Measurements from ENCODE around the gene PTPRM.

Gene PTPRM

GRCh38 chr18:8011361-8011760 is 444.2 kb downstream of the PTPRM start:
- H3K9me2 ChIP-seq (replicated peaks; ENCODE audit: insufficient read depth, low read length) = no peaks in the 10 kb centered on the region
- no peaks in the 10 kb centered on the region for H4K20me1 ChIP-seq (ENCODE audit: low read depth, low read length)
- no peak overlapping the region for H3K4me2 ChIP-seq (ENCODE audit: low read depth, low read length, poor library complexity, severe bottlenecking)
- H2AFZ ChIP-seq (ENCODE audit: low read depth, low read length, severe bottlenecking) = no peak overlapping the region
- H3F3A ChIP-seq (ENCODE audit: insufficient read depth) = no peaks in the 10 kb centered on the region
- H3K27ac ChIP-seq (ENCODE audit: low read depth, low read length) = no peak overlapping the region
- no peak overlapping the region for H3K4me3 ChIP-seq (ENCODE audit: insufficient read depth, low read length, poor library complexity, severe bottlenecking)
- H3K36me3 ChIP-seq (ENCODE audit: low read length) = no peaks in the 10 kb centered on the region
- no peaks in the 10 kb centered on the region for H3K79me2 ChIP-seq (ENCODE audit: insufficient read depth, low read length)
- no peak for TF ChIP-seq EZH2phosphoT487 (conservative IDR thresholded peaks at IDR 0.05; ENCODE audit: low read length)
- TF ChIP-seq CTCF (IDR thresholded peaks at IDR 0.05; ENCODE audit: insufficient read depth, low read length, poor library complexity, severe bottlenecking) = no peak
- no peak overlapping the region for H3K9ac ChIP-seq (ENCODE audit: low read length)
- no peaks in the 10 kb centered on the region for H3K27me3 ChIP-seq (ENCODE audit: low read length)
- H3K9me3 ChIP-seq (ENCODE audit: insufficient read depth, low read length) = no peaks in the 10 kb centered on the region

GRCh38 chr18:8011906-8012305 is 444.8 kb downstream of the PTPRM start:
- Histone ChIP-seq H3K27me3 (ENCODE audit: low read length) (no peaks in the 10 kb centered on the region), H2AFZ (ENCODE audit: low read depth, low read length, severe bottlenecking) (no peak overlapping the region), H3K4me2 (ENCODE audit: low read depth, low read length, poor library complexity, severe bottlenecking) (no peak overlapping the region), H3K9ac (ENCODE audit: low read length) (no peak overlapping the region), H3F3A (ENCODE audit: insufficient read depth) (no peaks in the 10 kb centered on the region), H3K9me3 (ENCODE audit: insufficient read depth, low read length) (no peaks in the 10 kb centered on the region), H3K4me3 (ENCODE audit: insufficient read depth, low read length, poor library complexity, severe bottlenecking) (no peak overlapping the region), H4K20me1 (ENCODE audit: low read depth, low read length) (no peaks in the 10 kb centered on the region), H3K9me2 (replicated peaks; ENCODE audit: insufficient read depth, low read length) (no peaks in the 10 kb centered on the region), H3K36me3 (ENCODE audit: low read length) (no peaks in the 10 kb centered on the region), H3K27ac (ENCODE audit: low read depth, low read length) (no peak overlapping the region), H3K79me2 (ENCODE audit: insufficient read depth, low read length) (no peaks in the 10 kb centered on the region)
- TF ChIP-seq CTCF (IDR thresholded peaks at IDR 0.05; ENCODE audit: insufficient read depth, low read length, poor library complexity, severe bottlenecking) (no peak), EZH2phosphoT487 (conservative IDR thresholded peaks at IDR 0.05; ENCODE audit: low read length) (no peak)

- Histone ChIP-seq H3K79me2 (ENCODE audit: insufficient read depth, low read length) (no peaks in the 10 kb centered on the region), H3K9me3 (ENCODE audit: insufficient read depth, low read length) (no peaks in the 10 kb centered on the region), H3K4me3 (ENCODE audit: insufficient read depth, low read length, poor library complexity, severe bottlenecking) (no peak overlapping the region), H3K27ac (ENCODE audit: low read depth, low read length) (no peak overlapping the region), H2AFZ (ENCODE audit: low read depth, low read length, severe bottlenecking) (no peak overlapping the region), H3F3A (ENCODE audit: insufficient read depth) (no peaks in the 10 kb centered on the region), H4K20me1 (ENCODE audit: low read depth, low read length) (no peaks in the 10 kb centered on the region), H3K9ac (ENCODE audit: low read length) (no peak overlapping the region), H3K9me2 (replicated peaks; ENCODE audit: insufficient read depth, low read length) (no peaks in the 10 kb centered on the region), H3K27me3 (ENCODE audit: low read length) (no peaks in the 10 kb centered on the region), H3K36me3 (ENCODE audit: low read length) (no peaks in the 10 kb centered on the region), H3K4me2 (ENCODE audit: low read depth, low read length, poor library complexity, severe bottlenecking) (no peak overlapping the region)
- no peak for TF ChIP-seq CTCF (IDR thresholded peaks at IDR 0.05; ENCODE audit: insufficient read depth, low read length, poor library complexity, severe bottlenecking)
- no peak for TF ChIP-seq EZH2phosphoT487 (conservative IDR thresholded peaks at IDR 0.05; ENCODE audit: low read length)
Measured at GRCh38 chr18:8018701-8019331, 451.7 kb downstream of the PTPRM start.

Data from SU-DHL-6 (cell line).